Thyroid gland (tissue), 4 donors: ENCODE results near the gene WWP2. TPM values are rescaled to one million over a fixed set of nuclear protein-coding genes. Genes with fewer than 3 reads are reported as not detected.
A peak's percentile ranks its signal among the peaks of the same experiment; 100 is the strongest.

Source experiments
- DNase-seq, 2 donors: peaks; one replicate each; pipeline ENCODE4 v3.0.0-alpha.2; 2019
- H3K27ac ChIP-seq, 3 donors: fragments of 200-600 bp; sonication (generic); 1 replicate in 2 of 3; 2 replicates in 1 of 3; pipeline ENCODE4 v1.5.1; 2016 to 2019; ENCODE audit warnings: mild to moderate bottlenecking in 1 of 3, moderate library complexity in 1 of 3
- H3K27me3 ChIP-seq: fragments of 200-600 bp; sonication (generic); one replicate; pipeline ENCODE4 v1.5.1; 2019
- H3K36me3 ChIP-seq, 2 donors: fragments of 200-600 bp; sonication (generic); one replicate each; pipeline ENCODE4 v1.5.1; 2016 to 2019
- H3K4me1 ChIP-seq, 2 donors: fragments of 200-600 bp; sonication (generic); one replicate each; pipeline ENCODE4 v1.5.1; 2017 to 2019
- H3K4me3 ChIP-seq, 3 donors: fragments of 200-600 bp; sonication (generic); replicated peaks in 1 of 3; 1 replicate in 2 of 3; 2 replicates in 1 of 3; pipeline ENCODE4 v1.5.1; 2016; ENCODE audit warnings: mild to moderate bottlenecking in 1 of 3
- H3K9me3 ChIP-seq: fragments of 200-600 bp; sonication (generic); one replicate; pipeline ENCODE4 v1.5.1; 2017
- CTCF ChIP-seq, 6 experiments: fragments of 200-600 bp in 3 of 6; fragments of 450-650 bp in 3 of 6; sonication (generic) in 3 of 6; IDR thresholded peaks; one replicate each; pipeline ENCODE4 v1.5.1; 2016 to 2019; ENCODE audit warnings: antibody characterized with exemption in 6 of 6, mild to moderate bottlenecking in 2 of 6, inconsistent platforms in 1 of 6, moderate library complexity in 1 of 6
- POLR2A ChIP-seq, 2 donors: fragments of 450-650 bp; IDR thresholded peaks; one replicate each; pipeline ENCODE4 v1.6.1; 2017; ENCODE audit warnings: antibody characterized with exemption in 2 of 2, mild to moderate bottlenecking in 2 of 2, moderate library complexity in 1 of 2
- WGBS, 2 donors: methylation state at CpG; one replicate each; pipeline ENCODE4 v1.1.5; 2017; 5-methylcytosine and 5-hydroxymethylcytosine counted together
- intact Hi-C: fragments of 100-400 bp; cut with DNase I; formaldehyde crosslinking; loops from one replicate; pipeline ENCODE4 v1.15.1; 2023
- total RNA-seq, 4 donors: library from RNA; depleted of rRNA; stranded (reverse); fragments of >200 nt; gene quantifications; one replicate each; pipeline ENCODE4 v1.2.3, GENCODE V29; 2016

Gene WWP2
- total RNA-seq, 4 donors from 2014 or later, result 35.9 to 72.1 (median 47.7) TPM

- no peak overlapping the region for H3K27ac ChIP-seq
- H3K9me3 ChIP-seq, result no peaks in the 10 kb centered on the region
- DNase-seq, result no peak
- H3K27me3 ChIP-seq, result no peaks in the 10 kb centered on the region
- H3K4me3 ChIP-seq, result no peak overlapping the region
- peaks cover 21 to 54% of the 10 kb centered on the region in 2 donors for H3K4me1 ChIP-seq
- 95% methylated on average over 16 of the region's 16 CpGs for WGBS, 2 donors
- TF ChIP-seq POLR2A (IDR thresholded peaks at IDR 0.05) (no peak), CTCF (IDR thresholded peaks at IDR 0.05) (no peak)
- no peaks in the 10 kb centered on the region for H3K36me3 ChIP-seq
- intact Hi-C loops, result no loop called here
Observed at GRCh38 chr16:69863401-69864281, 101.5 kb downstream of the WWP2 start.

- no peaks in the 10 kb centered on the region for H3K9me3 ChIP-seq
- WGBS, 2 donors, result 76 to 87% methylated on average over 8 of the region's 8 CpGs
- no peaks in the 10 kb centered on the region for H3K36me3 ChIP-seq
- no peak for DNase-seq
- intact Hi-C loops, result no loop called here
- TF ChIP-seq POLR2A (IDR thresholded peaks at IDR 0.05) (no peak), CTCF (IDR thresholded peaks at IDR 0.05) (no peak)
- no peak overlapping the region for H3K27ac ChIP-seq
- H3K4me3 ChIP-seq, result no peak overlapping the region
- H3K27me3 ChIP-seq, result no peaks in the 10 kb centered on the region
- H3K4me1 ChIP-seq, result peaks cover 24 to 41% of the 10 kb centered on the region in 2 donors
Observed at GRCh38 chr16:69865701-69866100, 103.6 kb downstream of the WWP2 start.

- H3K27ac ChIP-seq, result peak overlapping the region in 1 of 3 donors; percentile 41
- H3K36me3 ChIP-seq, result no peaks in the 10 kb centered on the region
- peaks cover 25 to 43% of the 10 kb centered on the region in 2 donors for H3K4me1 ChIP-seq
- DNase-seq, result no peak
- no peak overlapping the region for H3K4me3 ChIP-seq
- H3K9me3 ChIP-seq, result no peaks in the 10 kb centered on the region
- 83 to 86% methylated on average over 4 to 8 of the region's 8 CpGs for WGBS, 2 donors
- intact Hi-C loops, result no loop called here
- H3K27me3 ChIP-seq, result no peaks in the 10 kb centered on the region
- no peak for TF ChIP-seq POLR2A (IDR thresholded peaks at IDR 0.05)
- TF ChIP-seq CTCF (IDR thresholded peaks at IDR 0.05), result no peak
Observed at GRCh38 chr16:69867784-69868560, 105.8 kb downstream of the WWP2 start.

GRCh38 chr16:69870761-69871160 is 108.6 kb downstream of the WWP2 start:
- TF ChIP-seq CTCF (IDR thresholded peaks at IDR 0.05), result no peak
- TF ChIP-seq POLR2A (IDR thresholded peaks at IDR 0.05), result no peak
- no peaks in the 10 kb centered on the region for H3K27me3 ChIP-seq
- no peak for DNase-seq
- intact Hi-C loops, result no loop called here
- no peak overlapping the region for H3K4me3 ChIP-seq
- no peaks in the 10 kb centered on the region for H3K36me3 ChIP-seq
- WGBS, 2 donors, result 89 to 90% methylated on average over 4 of the region's 4 CpGs
- H3K9me3 ChIP-seq, result no peaks in the 10 kb centered on the region
- H3K27ac ChIP-seq, result peak overlapping the region; percentile 90 to 98 (median 97)
- H3K4me1 ChIP-seq, result peaks cover 33 to 50% of the 10 kb centered on the region in 2 donors
